Loucy (cell line): ENCODE results near the gene C6orf62.
"Not testable (repeated sequence)": the region's sequence is repeated elsewhere in the genome, so short reads cannot be mapped to it uniquely, and the experiment has no call there.

Experiments used
- H2AFZ ChIP-seq: fragments of 200-600 bp; sonication (generic); 2 replicates; pipeline ENCODE4 v1.6.0; 2016; ENCODE audit warnings: antibody characterized with exemption, mild to moderate bottlenecking, low read length, moderate library complexity
- H3F3A ChIP-seq: fragments of 200-600 bp; 2 replicates; pipeline ENCODE4 v1.6.0; 2016; ENCODE audit warnings: antibody characterized with exemption, low read depth, mild to moderate bottlenecking
- H3K27me3 ChIP-seq: fragments of 200-600 bp; sonication (generic); 2 replicates; pipeline ENCODE4 v1.6.1; 2014; ENCODE audit warnings: low read length, mild to moderate bottlenecking; ENCODE audit not compliant: insufficient read depth, poor library complexity, severe bottlenecking
- H3K36me3 ChIP-seq: fragments of 200-600 bp; sonication (generic); 2 replicates; pipeline ENCODE4 v1.6.1; 2016; ENCODE audit warnings: low read length; ENCODE audit not compliant: insufficient read depth
- H3K4me1 ChIP-seq: fragments of 200-600 bp; sonication (generic); 2 replicates; pipeline ENCODE4 v1.5.1; 2014; ENCODE audit warnings: low read length, mild to moderate bottlenecking; ENCODE audit not compliant: insufficient read depth, poor library complexity, severe bottlenecking
- H3K4me2 ChIP-seq: fragments of 200-600 bp; sonication (generic); 2 replicates; pipeline ENCODE4 v1.6.0; 2014; ENCODE audit warnings: antibody characterized with exemption, low read length, low read depth, mild to moderate bottlenecking; ENCODE audit not compliant: poor library complexity, severe bottlenecking
- H3K4me3 ChIP-seq: fragments of 200-600 bp; sonication (generic); 2 replicates; pipeline ENCODE4 v1.5.1; 2014; ENCODE audit warnings: low read length, mild to moderate bottlenecking, mixed read lengths; ENCODE audit not compliant: poor library complexity, severe bottlenecking
- H3K79me2 ChIP-seq: fragments of 200-600 bp; sonication (generic); 2 replicates; pipeline ENCODE4 v1.6.1; 2014; ENCODE audit warnings: low read length; ENCODE audit not compliant: insufficient read depth
- H3K9ac ChIP-seq: fragments of 200-600 bp; sonication (generic); 2 replicates; pipeline ENCODE4 v1.6.0; 2014; ENCODE audit warnings: mild to moderate bottlenecking, low read depth, low read length, moderate library complexity; ENCODE audit not compliant: poor library complexity, severe bottlenecking
- H3K9me2 ChIP-seq: fragments of 200-600 bp; sonication (generic); replicated peaks from 2 replicates; pipeline ENCODE4 v1.6.1; 2016; ENCODE audit warnings: low read depth, low read length, mixed read lengths
- H3K9me3 ChIP-seq: fragments of 200-600 bp; sonication (generic); 2 replicates; pipeline ENCODE4 v1.6.1; 2014; ENCODE audit warnings: mild to moderate bottlenecking, antibody characterized with exemption, low read length, low read depth; ENCODE audit not compliant: insufficient read depth
- H4K20me1 ChIP-seq: fragments of 200-600 bp; sonication (generic); 2 replicates; pipeline ENCODE4 v1.6.0; 2014; ENCODE audit warnings: antibody characterized with exemption, low read length, mild to moderate bottlenecking; ENCODE audit not compliant: insufficient read depth, poor library complexity, severe bottlenecking
- EZH2phosphoT487 ChIP-seq: fragments of 200-600 bp; IDR thresholded peaks from 2 replicates; pipeline ENCODE4 v1.6.1; 2018; ENCODE audit warnings: antibody characterized with exemption, mild to moderate bottlenecking, moderate library complexity, borderline replicate concordance
- TF ChIP-seq, protein P1 (sequence below): fragments of 200-600 bp; sonication (generic); conservative IDR thresholded peaks from 2 replicates; pipeline ENCODE4 v1.5.1; 2014; ENCODE audit warnings: mild to moderate bottlenecking, antibody characterized with exemption, low read length

The C6orf62 gene

DNA sequence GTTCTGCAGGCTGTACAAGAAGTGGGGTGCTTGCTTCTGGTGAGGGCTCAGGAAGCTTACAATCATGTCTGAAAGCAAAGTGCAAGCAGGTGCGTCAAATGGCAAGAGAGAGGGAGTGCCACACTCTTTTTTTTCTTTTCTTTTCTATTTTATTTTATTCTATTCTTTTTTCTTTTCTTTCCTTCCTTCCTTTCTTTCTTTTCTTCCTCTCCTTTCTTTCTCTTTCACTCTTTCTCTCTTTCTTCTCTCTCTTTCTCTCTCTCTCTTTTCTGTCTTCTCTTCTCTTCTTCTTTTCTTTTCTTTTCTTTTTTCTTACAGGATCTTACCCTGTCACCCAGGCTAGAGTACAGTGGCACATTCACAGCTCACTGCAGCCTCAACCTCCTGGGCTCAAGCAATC lies 32.5 kb downstream of the C6orf62 start:
- Histone ChIP-seq H3K79me2 (no peaks in the 10 kb centered on the region), H3K36me3 (no peaks in the 10 kb centered on the region), H3K27me3 (no peaks in the 10 kb centered on the region), H3F3A (no peaks in the 10 kb centered on the region), H3K9ac (no peak overlapping the region), H3K4me1 (no peaks in the 10 kb centered on the region), H3K9me2 (no peaks in the 10 kb centered on the region), H4K20me1 (no peaks in the 10 kb centered on the region), H2AFZ (no peak overlapping the region), H3K9me3 (no peaks in the 10 kb centered on the region), H3K4me3 (no peak overlapping the region), H3K4me2 (no peak overlapping the region)
- TF ChIP-seq, protein P1, sequence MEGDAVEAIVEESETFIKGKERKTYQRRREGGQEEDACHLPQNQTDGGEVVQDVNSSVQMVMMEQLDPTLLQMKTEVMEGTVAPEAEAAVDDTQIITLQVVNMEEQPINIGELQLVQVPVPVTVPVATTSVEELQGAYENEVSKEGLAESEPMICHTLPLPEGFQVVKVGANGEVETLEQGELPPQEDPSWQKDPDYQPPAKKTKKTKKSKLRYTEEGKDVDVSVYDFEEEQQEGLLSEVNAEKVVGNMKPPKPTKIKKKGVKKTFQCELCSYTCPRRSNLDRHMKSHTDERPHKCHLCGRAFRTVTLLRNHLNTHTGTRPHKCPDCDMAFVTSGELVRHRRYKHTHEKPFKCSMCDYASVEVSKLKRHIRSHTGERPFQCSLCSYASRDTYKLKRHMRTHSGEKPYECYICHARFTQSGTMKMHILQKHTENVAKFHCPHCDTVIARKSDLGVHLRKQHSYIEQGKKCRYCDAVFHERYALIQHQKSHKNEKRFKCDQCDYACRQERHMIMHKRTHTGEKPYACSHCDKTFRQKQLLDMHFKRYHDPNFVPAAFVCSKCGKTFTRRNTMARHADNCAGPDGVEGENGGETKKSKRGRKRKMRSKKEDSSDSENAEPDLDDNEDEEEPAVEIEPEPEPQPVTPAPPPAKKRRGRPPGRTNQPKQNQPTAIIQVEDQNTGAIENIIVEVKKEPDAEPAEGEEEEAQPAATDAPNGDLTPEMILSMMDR = no peak

DNA sequence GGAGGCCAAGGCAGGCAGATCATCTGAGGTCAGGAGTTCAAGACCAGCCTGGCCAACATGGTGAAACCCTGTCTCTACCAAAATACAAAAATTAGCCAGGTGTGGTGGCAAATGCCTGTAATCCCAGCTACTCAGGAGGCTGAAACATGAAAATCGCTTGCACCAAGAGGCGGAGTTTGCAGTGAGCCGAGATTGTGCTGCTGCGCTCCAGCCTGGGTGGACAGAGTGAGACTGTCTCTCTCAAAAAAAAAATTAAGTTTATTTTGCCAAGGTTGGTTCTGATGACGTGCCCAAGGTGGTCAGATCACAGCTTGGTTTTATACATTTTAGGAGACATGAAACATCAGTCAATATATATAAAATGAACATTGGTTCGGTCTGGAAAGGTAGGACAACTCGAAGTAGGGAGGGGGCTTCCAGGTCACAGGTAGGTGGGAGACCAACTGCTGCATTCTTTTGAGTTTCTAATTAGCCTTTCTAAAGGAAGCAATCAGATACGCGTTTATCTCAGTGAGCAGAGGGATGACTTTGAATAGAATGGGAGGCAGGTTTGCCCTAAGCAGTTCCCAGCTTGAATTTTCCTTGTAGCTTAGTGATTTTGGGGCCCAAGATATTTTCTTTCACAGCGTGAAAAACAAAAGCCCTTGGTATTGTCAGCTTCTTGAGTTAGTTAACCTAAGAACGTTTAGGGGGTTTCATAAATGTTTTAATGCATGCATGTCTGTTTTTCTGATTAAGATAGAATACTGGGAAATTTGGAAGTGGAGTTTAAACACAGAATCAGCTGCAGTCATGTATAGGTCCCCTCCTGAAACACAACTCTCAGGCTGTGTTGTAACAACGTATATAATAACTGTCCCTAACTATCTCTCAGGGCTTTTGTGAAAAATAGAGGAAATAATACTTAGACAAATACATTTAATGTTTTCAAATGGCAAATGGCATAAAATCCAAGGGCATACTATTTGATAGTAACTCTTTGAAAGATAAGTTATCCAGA lies 35.4 kb downstream of the C6orf62 start:
- Histone ChIP-seq H3K27me3 (no peaks in the 10 kb centered on the region), H3K36me3 (no peaks in the 10 kb centered on the region), H3K9me2 (no peaks in the 10 kb centered on the region), H3K9ac (no peak overlapping the region), H3K4me3 (no peak overlapping the region), H3K4me1 (no peaks in the 10 kb centered on the region), H3F3A (no peaks in the 10 kb centered on the region), H2AFZ (no peak overlapping the region), H3K79me2 (no peaks in the 10 kb centered on the region), H3K9me3 (no peaks in the 10 kb centered on the region), H3K4me2 (no peak overlapping the region), H4K20me1 (no peaks in the 10 kb centered on the region)
- TF ChIP-seq, protein P1 = no peak
- TF ChIP-seq EZH2phosphoT487 = no peak

DNA sequence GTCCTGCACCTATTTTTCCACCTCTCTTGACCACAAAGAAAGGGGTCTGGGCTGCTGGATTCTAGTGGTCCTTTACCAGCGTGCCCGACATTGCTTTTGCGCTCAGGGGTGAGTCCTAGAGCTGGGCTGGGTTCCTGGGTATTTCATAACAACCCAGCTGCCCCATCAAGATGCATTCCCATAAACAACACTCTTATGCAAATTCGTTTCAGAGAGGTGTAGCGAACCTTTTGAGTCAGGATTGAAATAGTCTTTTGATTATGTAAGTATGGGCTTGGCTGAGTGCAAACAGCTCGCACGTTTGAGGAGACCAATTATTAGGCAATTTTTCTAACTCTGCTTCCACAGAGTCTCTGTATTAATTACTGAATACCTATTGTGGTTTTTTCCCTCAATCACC lies 38.4 kb downstream of the C6orf62 start:
- no peaks in the 10 kb centered on the region for H3K9me3 ChIP-seq

DNA sequence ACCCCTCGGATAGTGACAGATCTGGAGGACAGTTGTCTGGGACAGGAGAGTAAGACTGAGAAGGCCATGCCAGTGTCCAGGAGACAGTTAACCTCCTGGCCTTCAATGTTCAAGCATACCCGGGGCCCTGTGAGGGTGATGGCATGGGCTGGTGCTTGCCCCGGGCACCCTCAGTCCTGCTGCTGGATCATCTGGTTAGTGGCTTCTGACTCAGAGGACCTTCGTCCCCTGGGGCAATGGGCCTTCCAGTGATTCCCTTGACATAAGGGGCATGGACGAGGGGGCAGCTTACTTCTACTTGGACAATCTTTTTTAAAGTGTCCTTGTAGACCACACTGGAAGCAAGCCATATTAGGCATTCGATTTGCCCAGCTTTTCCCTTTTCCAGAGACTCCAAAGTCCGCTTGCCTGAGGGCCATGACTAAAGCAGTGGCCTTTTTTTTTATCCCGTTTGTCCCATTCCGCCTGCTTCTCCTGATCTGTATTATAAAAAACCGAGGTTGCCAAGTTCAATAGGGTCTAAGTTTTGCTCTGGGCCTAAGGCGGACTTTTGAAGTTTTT lies 40.1 kb downstream of the C6orf62 start:
- not testable (repeated sequence) for H3K9me2 ChIP-seq, H4K20me1 ChIP-seq, H3K36me3 ChIP-seq, H3F3A ChIP-seq, H3K4me3 ChIP-seq, H3K4me2 ChIP-seq, H3K9me3 ChIP-seq, H3K79me2 ChIP-seq, H3K9ac ChIP-seq, H3K27me3 ChIP-seq, H2AFZ ChIP-seq, H3K4me1 ChIP-seq

More for the DNA sequence above, 38.4 kb downstream of the C6orf62 start:
- no peaks in the 10 kb centered on the region for H4K20me1 ChIP-seq
- no peak overlapping the region for H2AFZ ChIP-seq
- H3K79me2 ChIP-seq = no peaks in the 10 kb centered on the region
- H3K4me2 ChIP-seq = no peak overlapping the region
- no peak overlapping the region for H3K9ac ChIP-seq
- no peaks in the 10 kb centered on the region for H3K9me2 ChIP-seq
- TF ChIP-seq EZH2phosphoT487 = no peak
- TF ChIP-seq, protein P1 = no peak
- no peaks in the 10 kb centered on the region for H3F3A ChIP-seq
- H3K4me1 ChIP-seq = no peaks in the 10 kb centered on the region
- no peaks in the 10 kb centered on the region for H3K36me3 ChIP-seq
- H3K4me3 ChIP-seq = no peak overlapping the region
- no peaks in the 10 kb centered on the region for H3K27me3 ChIP-seq
